Muscle layer of colon (tissue), 2 donors: ENCODE data around the gene DGAT2.

Source experiments
- H3K27ac ChIP-seq: one replicate; pipeline ENCODE4 v1.7.0; 2013; ENCODE audit warnings: low read depth, mild to moderate bottlenecking, low read length, moderate library complexity
- H3K27me3 ChIP-seq, 2 donors: one replicate each; pipeline ENCODE4 v1.7.0; 2013; ENCODE audit warnings: low read length in 2 of 2, mild to moderate bottlenecking in 2 of 2; ENCODE audit not compliant: insufficient read depth in 2 of 2, control insufficient read depth in 1 of 2
- H3K36me3 ChIP-seq: one replicate; pipeline ENCODE4 v1.7.0; 2013; ENCODE audit warnings: mild to moderate bottlenecking, low read length; ENCODE audit not compliant: insufficient read depth
- H3K4me1 ChIP-seq: one replicate; pipeline ENCODE4 v1.7.0; 2013; ENCODE audit warnings: mild to moderate bottlenecking, low read length; ENCODE audit not compliant: insufficient read depth
- H3K4me3 ChIP-seq, 2 donors: one replicate each; pipeline ENCODE4 v1.7.0; 2013; ENCODE audit warnings: low read length in 2 of 2, low read depth in 1 of 2, mild to moderate bottlenecking in 1 of 2, moderate library complexity in 1 of 2
- H3K9ac ChIP-seq: one replicate; pipeline ENCODE4 v1.7.0; 2013; ENCODE audit warnings: low read length
- H3K9me3 ChIP-seq: one replicate; pipeline ENCODE4 v1.7.0; 2013; ENCODE audit warnings: mild to moderate bottlenecking, low read length
- donor health status: abdominal sarcoma.
- donor health status: Adenocarcinoma of cecum.

DGAT2 gene

GRCh38 chr11:75822541-75822940 lies 54.0 kb downstream of the DGAT2 start:
- Histone ChIP-seq H3K4me1 (peaks cover 64% of the 10 kb centered on the region), H3K27me3 (no peaks in the 10 kb centered on the region), H3K9ac (no peak overlapping the region), H3K27ac (peak overlapping the region; percentile 49), H3K4me3 (no peak overlapping the region), H3K36me3 (no peaks in the 10 kb centered on the region), H3K9me3 (no peaks in the 10 kb centered on the region)

DNA sequence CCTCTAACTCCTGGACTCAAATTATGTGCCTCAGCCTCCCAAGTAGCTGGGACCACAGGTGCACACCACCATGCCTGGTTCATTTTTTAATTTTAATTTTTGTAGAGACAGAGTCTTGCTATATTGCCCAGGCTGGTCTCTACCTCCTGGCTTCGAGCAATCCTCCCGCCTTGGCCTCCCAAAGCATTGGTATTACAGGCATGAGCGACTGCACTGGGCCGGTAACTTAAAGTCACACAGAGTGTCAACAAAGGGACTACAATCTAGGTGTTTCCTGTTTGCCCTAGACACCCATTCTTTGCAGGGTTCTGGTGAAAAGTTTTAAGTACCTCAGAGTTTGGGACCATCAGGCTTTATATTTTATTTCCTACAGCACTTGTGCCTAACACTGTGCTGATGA lies 54.8 kb downstream of the DGAT2 start:
- Histone ChIP-seq H3K4me3 (no peak overlapping the region), H3K27me3 (no peaks in the 10 kb centered on the region), H3K9me3 (no peaks in the 10 kb centered on the region), H3K4me1 (peaks cover 61% of the 10 kb centered on the region), H3K27ac (peak overlapping the region; percentile 49), H3K36me3 (no peaks in the 10 kb centered on the region), H3K9ac (no peak overlapping the region)

DNA sequence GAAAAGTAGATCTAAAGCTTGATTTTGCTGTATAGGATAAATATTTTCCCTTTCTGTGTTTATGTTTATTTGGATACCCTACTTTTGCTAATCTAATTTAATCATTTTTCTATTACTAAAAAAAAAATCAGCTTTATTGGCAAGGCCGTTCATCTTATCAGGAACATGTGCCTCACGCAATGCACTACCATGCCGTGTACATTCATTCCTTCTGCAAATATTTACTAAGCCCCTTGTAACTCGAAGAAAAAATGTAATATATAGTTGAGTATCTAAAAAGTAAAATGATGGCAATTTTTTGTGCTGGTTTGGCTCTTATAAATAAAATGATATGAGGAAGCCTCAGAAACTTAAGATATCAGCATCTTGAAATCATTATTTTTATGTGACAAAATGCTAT lies 55.4 kb downstream of the DGAT2 start:
- H3K27me3 ChIP-seq, result no peaks in the 10 kb centered on the region
- H3K4me3 ChIP-seq, result no peak overlapping the region
- no peaks in the 10 kb centered on the region for H3K36me3 ChIP-seq
- H3K4me1 ChIP-seq, result peaks cover 63% of the 10 kb centered on the region
- H3K9me3 ChIP-seq, result no peaks in the 10 kb centered on the region
- no peak overlapping the region for H3K9ac ChIP-seq
- H3K27ac ChIP-seq, result no peak overlapping the region

DNA sequence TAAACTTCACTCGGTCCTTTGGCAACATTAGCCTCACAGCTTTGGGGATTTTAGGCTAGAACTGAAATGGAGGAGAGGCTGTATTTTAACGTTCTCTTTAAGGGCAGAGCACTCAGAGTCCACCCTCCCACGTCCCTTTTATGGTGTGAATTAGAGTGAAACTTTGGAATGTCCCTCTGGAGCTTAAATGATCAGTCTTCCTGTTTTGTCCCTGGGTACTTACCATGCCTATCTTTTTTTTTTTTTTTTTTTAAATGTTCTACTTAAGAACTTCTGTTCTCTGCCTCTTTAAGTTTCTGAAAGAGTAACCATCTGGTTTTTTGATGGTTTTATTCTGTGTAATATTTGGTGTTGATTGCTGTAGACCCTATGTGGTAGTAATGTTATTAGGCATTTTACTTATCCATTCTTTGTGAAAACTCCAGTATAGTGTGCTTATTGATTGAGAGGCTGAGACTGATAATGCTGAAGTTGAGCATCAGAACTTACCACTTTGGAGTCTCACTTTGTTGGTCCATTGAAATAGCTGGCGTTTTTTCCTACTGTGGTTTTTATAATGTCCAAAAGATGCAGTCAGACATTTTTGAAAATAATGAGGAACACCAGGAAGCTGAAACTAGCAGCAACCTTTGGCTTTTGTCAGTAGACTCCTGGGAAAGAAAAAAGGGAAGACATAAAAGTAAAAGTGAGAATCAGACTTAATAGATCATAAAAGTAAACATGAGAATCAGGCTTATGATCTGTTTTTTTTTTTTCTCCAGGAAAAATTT lies 58.1 kb downstream of the DGAT2 start:
- H3K4me1 ChIP-seq, result peaks cover 72% of the 10 kb centered on the region
- H3K9ac ChIP-seq, result peak overlapping the region; percentile 33
- no peaks in the 10 kb centered on the region for H3K9me3 ChIP-seq
- no peaks in the 10 kb centered on the region for H3K36me3 ChIP-seq
- H3K4me3 ChIP-seq, result peak overlapping the region in 1 of 2 donors; percentile 45
- no peaks in the 10 kb centered on the region for H3K27me3 ChIP-seq
- peak overlapping the region; percentile 80 for H3K27ac ChIP-seq

- no peak overlapping the region for H3K4me3 ChIP-seq
- H3K36me3 ChIP-seq, result no peaks in the 10 kb centered on the region
- H3K27ac ChIP-seq, result no peak overlapping the region
- no peaks in the 10 kb centered on the region for H3K27me3 ChIP-seq
- H3K9ac ChIP-seq, result no peak overlapping the region
- no peaks in the 10 kb centered on the region for H3K9me3 ChIP-seq
- H3K4me1 ChIP-seq, result peaks cover 67% of the 10 kb centered on the region
Observed at GRCh38 chr11:75827562-75827961, 59.0 kb downstream of the DGAT2 start.

DNA sequence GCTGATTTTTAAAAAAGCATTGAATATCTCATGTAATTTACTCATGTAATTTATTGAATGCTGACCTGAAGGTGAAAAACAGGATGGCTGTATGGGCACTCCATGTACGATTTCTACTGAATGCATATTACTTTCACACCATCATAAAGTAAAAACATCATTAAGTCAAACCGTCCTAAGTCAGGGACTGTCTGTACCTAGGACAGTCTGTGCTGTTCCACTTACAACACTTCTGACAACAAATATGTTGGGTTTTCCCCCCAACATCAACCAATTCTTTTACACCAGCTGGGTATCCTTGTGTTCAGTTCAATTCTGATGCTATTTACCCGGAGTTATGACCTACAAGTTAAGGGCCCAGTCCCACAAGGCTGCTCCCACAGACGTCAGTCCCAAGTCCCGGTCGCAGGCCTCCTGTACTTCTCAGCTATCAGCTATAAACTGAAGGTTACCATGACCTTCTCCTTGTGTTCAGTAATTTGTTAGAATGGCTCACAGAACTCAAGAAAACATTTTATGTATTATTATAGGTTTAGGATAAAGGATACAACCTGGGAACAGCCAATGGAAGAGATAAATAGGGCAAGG lies 63.4 kb downstream of the DGAT2 start:
- Histone ChIP-seq H3K27ac (no peak overlapping the region), H3K4me1 (peaks cover 30% of the 10 kb centered on the region), H3K9me3 (no peaks in the 10 kb centered on the region)

GRCh38 chr11:75834728-75835127 lies 66.2 kb downstream of the DGAT2 start:
- no peaks in the 10 kb centered on the region for H3K9me3 ChIP-seq
- no peaks in the 10 kb centered on the region for H3K27me3 ChIP-seq
- H3K36me3 ChIP-seq, result no peaks in the 10 kb centered on the region
- H3K4me3 ChIP-seq, result no peak overlapping the region
- no peak overlapping the region for H3K9ac ChIP-seq
- H3K4me1 ChIP-seq, result peaks cover 16% of the 10 kb centered on the region
- no peak overlapping the region for H3K27ac ChIP-seq

More for the DNA sequence above, 63.4 kb downstream of the DGAT2 start:
- H3K36me3 ChIP-seq, result no peaks in the 10 kb centered on the region
- no peaks in the 10 kb centered on the region for H3K27me3 ChIP-seq
- no peak overlapping the region for H3K9ac ChIP-seq
- H3K4me3 ChIP-seq, result no peak overlapping the region

DNA sequence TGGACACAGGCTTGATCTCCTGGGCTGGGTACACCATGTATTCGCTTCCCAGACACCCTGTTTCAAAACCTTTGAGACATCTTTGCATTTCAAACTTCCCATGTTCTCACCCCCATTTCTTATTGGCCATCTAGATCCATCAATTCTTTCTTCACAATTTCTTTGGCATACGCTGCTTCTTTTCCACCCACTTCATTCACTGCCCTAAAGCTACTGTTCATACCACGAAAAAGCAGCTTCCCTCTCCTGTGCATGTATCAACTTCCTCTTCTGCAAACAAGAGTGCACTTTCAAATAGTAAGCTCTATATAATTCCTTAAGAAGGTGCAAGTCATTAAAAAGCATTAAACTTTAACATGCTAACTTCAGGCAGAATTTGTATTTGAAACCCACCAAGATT lies 67.8 kb downstream of the DGAT2 start:
- Histone ChIP-seq H3K27me3 (no peaks in the 10 kb centered on the region), H3K4me1 (peaks cover 22% of the 10 kb centered on the region), H3K9me3 (no peaks in the 10 kb centered on the region), H3K27ac (no peak overlapping the region), H3K4me3 (no peak overlapping the region), H3K9ac (no peak overlapping the region), H3K36me3 (no peaks in the 10 kb centered on the region)

DNA sequence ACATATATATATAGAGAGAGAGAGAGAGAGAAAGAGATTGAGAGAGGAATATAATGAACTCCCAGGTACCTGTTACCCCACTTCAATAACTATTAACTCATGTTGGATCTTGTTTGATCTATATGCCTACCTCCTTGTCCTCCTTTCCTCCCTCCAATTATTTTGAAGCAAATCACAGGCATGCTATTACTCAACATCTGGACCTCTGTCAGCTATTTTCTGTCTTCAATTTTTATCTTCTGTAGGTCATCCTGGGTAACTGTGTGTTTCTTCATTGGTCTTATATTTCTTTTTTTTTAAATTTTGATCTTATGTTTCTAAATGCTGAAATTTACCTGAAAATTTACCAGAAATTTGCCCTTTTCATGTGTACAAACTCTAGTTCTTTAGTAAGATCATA lies 71.3 kb downstream of the DGAT2 start:
- no peak overlapping the region for H3K4me3 ChIP-seq
- no peak overlapping the region for H3K9ac ChIP-seq
- peaks cover 31% of the 10 kb centered on the region for H3K4me1 ChIP-seq
- no peaks in the 10 kb centered on the region for H3K27me3 ChIP-seq
- no peaks in the 10 kb centered on the region for H3K36me3 ChIP-seq
- no peak overlapping the region for H3K27ac ChIP-seq
- H3K9me3 ChIP-seq, result no peaks in the 10 kb centered on the region

- Histone ChIP-seq H3K4me1 (peaks cover 31% of the 10 kb centered on the region), H3K27me3 (no peaks in the 10 kb centered on the region), H3K36me3 (no peaks in the 10 kb centered on the region), H3K27ac (no peak overlapping the region), H3K4me3 (no peak overlapping the region), H3K9me3 (no peaks in the 10 kb centered on the region), H3K9ac (no peak overlapping the region)
Observed at GRCh38 chr11:75840522-75840921, 71.9 kb downstream of the DGAT2 start.

DNA sequence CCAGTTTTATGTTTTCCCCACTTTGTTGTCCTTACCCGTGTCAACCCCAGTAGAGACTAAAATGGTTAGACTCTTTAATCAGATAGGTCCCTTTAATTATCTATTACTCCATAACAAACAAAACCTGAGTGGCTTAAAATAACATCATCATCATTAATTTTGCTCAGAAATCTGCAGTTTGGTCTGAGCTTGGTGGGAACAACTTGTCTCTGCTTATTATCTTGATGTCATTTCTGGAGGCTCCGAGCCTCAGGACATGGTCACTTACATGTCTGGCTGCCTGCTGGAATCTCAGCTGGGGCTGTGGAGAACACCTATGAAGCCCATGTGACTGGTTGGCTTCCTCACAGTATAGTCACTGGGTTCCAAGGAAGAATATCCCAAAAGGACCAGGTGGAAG lies 73.2 kb downstream of the DGAT2 start:
- peaks cover 31% of the 10 kb centered on the region for H3K4me1 ChIP-seq
- H3K9ac ChIP-seq, result no peak overlapping the region
- no peaks in the 10 kb centered on the region for H3K9me3 ChIP-seq
- H3K27ac ChIP-seq, result no peak overlapping the region
- H3K4me3 ChIP-seq, result no peak overlapping the region
- no peaks in the 10 kb centered on the region for H3K36me3 ChIP-seq
- no peaks in the 10 kb centered on the region for H3K27me3 ChIP-seq

- no peak overlapping the region for H3K27ac ChIP-seq
- H3K4me1 ChIP-seq, result peaks cover 32% of the 10 kb centered on the region
Observed at GRCh38 chr11:75845324-75845723, 76.7 kb downstream of the DGAT2 start.

More at GRCh38 chr11:75845324-75845723, 76.7 kb downstream of the DGAT2 start:
- Histone ChIP-seq H3K9me3 (no peaks in the 10 kb centered on the region), H3K9ac (no peak overlapping the region), H3K27me3 (no peaks in the 10 kb centered on the region), H3K4me3 (no peak overlapping the region), H3K36me3 (no peaks in the 10 kb centered on the region)
